Astrocyte of the cerebellum (primary cell): ENCODE measurements around the gene TGFBR1.

ENCODE experiments used
- DNase-seq: peaks from one replicate; pipeline ENCODE4 v3.0.0-alpha.2; 2011; ENCODE audit warnings: low read depth
- H3K4me3 ChIP-seq: 2 replicates; pipeline ENCODE4 v1.5.1; 2011; ENCODE audit warnings: mild to moderate bottlenecking, low read depth, low read length, moderate library complexity
- CTCF ChIP-seq: IDR thresholded peaks from 2 replicates; pipeline ENCODE4 v1.5.1; 2012; ENCODE audit warnings: low read length, low read depth, moderate library complexity, mild to moderate bottlenecking; ENCODE audit errors: missing control alignments
- in situ Hi-C: cut with HindIII; loops from 2 replicates; pipeline ENCODE4 v1.10.0; 2017; ENCODE audit warnings: low sequenced_read_pairs

Gene TGFBR1

DNA sequence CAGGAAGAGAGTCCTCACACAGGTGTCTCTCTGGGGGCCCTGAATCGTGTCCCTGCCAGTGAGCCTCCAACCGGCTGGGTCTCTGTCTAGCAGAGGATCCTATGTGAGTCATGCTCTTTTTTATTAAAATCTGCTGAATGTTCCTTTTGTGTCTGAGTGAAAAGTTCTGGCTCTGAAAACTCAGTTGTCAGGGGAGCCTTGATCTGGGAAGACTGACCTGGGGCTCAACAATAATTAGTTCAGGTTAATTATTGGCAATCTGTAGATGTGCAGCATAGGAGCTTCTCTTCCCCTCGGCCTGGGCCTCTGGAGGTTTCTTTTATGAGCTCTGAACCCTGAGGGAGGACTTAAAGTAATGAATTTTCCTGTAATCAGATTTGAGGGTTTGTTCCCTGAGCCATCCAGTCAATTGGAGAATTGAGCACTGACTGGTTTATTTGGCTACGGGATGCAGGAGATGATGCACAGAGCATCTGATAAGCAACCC lies 71.7 kb downstream of the TGFBR1 start:
- no peak for TF ChIP-seq CTCF
- DNase-seq: no peak
- in situ Hi-C loops: no loop called here
- H3K4me3 ChIP-seq: no peak overlapping the region

DNA sequence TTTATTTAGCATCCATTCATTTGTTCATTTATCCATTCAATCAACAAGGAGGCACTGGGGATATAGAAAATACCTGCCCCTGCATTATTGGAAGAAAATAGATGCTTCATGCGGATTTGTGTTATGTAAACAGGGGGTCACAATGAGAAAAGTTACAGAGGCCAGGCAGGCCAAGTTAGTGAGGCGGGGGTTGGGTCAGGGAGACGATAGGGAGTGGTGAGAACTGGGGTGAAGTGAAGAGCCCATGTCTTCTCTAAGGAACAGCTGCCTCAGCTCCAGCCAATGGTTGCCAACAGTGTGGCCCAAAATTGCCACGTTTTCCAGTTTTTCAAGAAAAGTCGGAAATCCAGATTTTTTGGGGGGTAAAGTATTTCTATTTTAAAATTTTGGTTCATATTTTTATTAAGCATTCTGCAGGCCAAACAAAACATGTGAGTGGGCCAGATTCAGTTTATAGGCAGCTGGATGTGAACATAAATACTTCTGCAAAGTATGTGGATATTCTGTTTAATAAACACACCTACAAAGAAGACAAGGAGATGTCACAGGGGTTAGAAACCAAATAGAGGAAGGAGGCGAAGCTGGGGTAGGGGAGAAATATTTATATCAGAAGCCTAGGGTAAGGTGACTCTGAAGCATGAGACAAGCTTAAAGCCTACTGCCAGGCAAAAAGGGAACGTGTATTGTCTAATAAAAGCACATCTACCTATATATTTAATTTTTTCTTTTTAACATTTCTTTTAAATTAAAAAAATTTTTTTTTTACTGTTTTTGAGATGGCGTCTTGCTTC lies 72.9 kb downstream of the TGFBR1 start:
- H3K4me3 ChIP-seq: no peak overlapping the region
- in situ Hi-C loops: no loop called here
- TF ChIP-seq CTCF: no peak
- DNase-seq: no peak

- DNase-seq: no peak
- TF ChIP-seq CTCF: no peak
These were observed 74.3 kb downstream of the TGFBR1 start for GRCh38 chr9:99178912-99179872.

DNA sequence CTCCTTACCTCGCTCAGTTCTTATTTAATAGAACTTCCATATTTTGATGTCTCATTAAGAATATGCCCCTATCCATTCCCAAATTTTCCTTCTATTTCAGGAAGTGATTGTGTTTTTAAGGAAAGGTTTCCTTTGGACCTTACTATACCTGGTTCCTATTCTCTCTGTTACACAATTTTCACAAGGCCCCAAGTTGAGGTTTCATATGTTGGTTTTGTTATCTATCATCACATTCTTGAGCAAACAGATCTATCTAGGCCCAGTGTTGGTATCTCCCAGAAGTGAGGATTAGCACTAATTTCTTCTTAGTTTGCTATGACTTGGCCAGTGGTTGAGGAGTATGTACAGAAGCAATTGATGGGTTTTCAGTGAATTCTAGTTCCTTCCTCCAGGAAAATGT lies 75.3 kb downstream of the TGFBR1 start:
- no peak overlapping the region for H3K4me3 ChIP-seq
- in situ Hi-C loops: no loop called here
- no peak for TF ChIP-seq CTCF
- no peak for DNase-seq

More at GRCh38 chr9:99178912-99179872, 74.3 kb downstream of the TGFBR1 start:
- in situ Hi-C loops: no loop called here
- no peak overlapping the region for H3K4me3 ChIP-seq

- in situ Hi-C loops: no loop called here
- no peak for TF ChIP-seq CTCF
- H3K4me3 ChIP-seq: no peak overlapping the region
- DNase-seq: no peak
These were observed 75.7 kb downstream of the TGFBR1 start for GRCh38 chr9:99180662-99181061.

- DNase-seq: no peak
- no peak overlapping the region for H3K4me3 ChIP-seq
- in situ Hi-C loops: no loop called here
- no peak for TF ChIP-seq CTCF
These were observed 76.3 kb downstream of the TGFBR1 start for GRCh38 chr9:99181206-99181605.
